HG02623 (cell line): Measurements from ENCODE around the gene IGSF21.

Experiments
- ATAC-seq: cut with Tn5 transposase; IDR thresholded peaks from one replicate; pipeline ENCODE4 v1.9.1; 2021; ENCODE audit warnings: moderate library complexity; ENCODE audit not compliant: unreplicated experiment

Gene IGSF21

GRCh38 chr1:18107369-18108298 is at the start of gene IGSF21:
IGSF21 (plus strand) TSS chr1:18107798; CDS start chr1:18108129, 331 bp downstream.
- no peak for ATAC-seq

GRCh38 chr1:18058206-18058921 is 49.2 kb upstream of the IGSF21 start:
- no peak for ATAC-seq

- no peak for ATAC-seq
Observed at GRCh38 chr1:18058981-18059605, 48.5 kb upstream of the IGSF21 start.

- no peak for ATAC-seq
Observed at GRCh38 chr1:18060366-18060765, 47.2 kb upstream of the IGSF21 start.

GRCh38 chr1:18062185-18062584 is 45.4 kb upstream of the IGSF21 start:
- no peak for ATAC-seq

- ATAC-seq = no peak
Observed at GRCh38 chr1:18064534-18064933, 43.1 kb upstream of the IGSF21 start.

GRCh38 chr1:18066576-18066975 is 41.0 kb upstream of the IGSF21 start:
- ATAC-seq = no peak

- ATAC-seq = no peak
Observed at GRCh38 chr1:18069903-18070302, 37.7 kb upstream of the IGSF21 start.

GRCh38 chr1:18072066-18072465 is 35.5 kb upstream of the IGSF21 start:
- ATAC-seq = no peak

GRCh38 chr1:18073066-18073642 is 34.4 kb upstream of the IGSF21 start:
- ATAC-seq = no peak

- no peak for ATAC-seq
Observed at GRCh38 chr1:18077657-18078215, 29.9 kb upstream of the IGSF21 start.

GRCh38 chr1:18079941-18080735 is 27.5 kb upstream of the IGSF21 start:
- ATAC-seq = no peak

GRCh38 chr1:18085387-18086074 is 22.1 kb upstream of the IGSF21 start:
- ATAC-seq = no peak

GRCh38 chr1:18088077-18088594 is 19.5 kb upstream of the IGSF21 start:
- no peak for ATAC-seq

- ATAC-seq = no peak
Observed at GRCh38 chr1:18089488-18089887, 18.1 kb upstream of the IGSF21 start.

- ATAC-seq = no peak
Observed at GRCh38 chr1:18090636-18091035, 17.0 kb upstream of the IGSF21 start.

GRCh38 chr1:18091660-18092446 is 15.7 kb upstream of the IGSF21 start:
- no peak for ATAC-seq

GRCh38 chr1:18093193-18093592 is 14.4 kb upstream of the IGSF21 start:
- ATAC-seq = no peak
